Parathyroid adenoma (tissue), 2 donors: ENCODE measurements around the gene ST7.

Experiments used
- H2AFZ ChIP-seq: fragments of 300-600 bp; sonication (generic); one replicate; pipeline ENCODE4 v1.7.0; 2017; ENCODE audit warnings: antibody characterized with exemption, mild to moderate bottlenecking
- H3K27ac ChIP-seq: fragments of 300-600 bp; sonication (generic); one replicate; pipeline ENCODE4 v1.7.0; 2017
- H3K27me3 ChIP-seq: fragments of 300-600 bp; sonication (generic); one replicate; pipeline ENCODE4 v1.7.0; 2017; ENCODE audit warnings: low read length; ENCODE audit not compliant: control insufficient read depth, insufficient read depth
- H3K36me3 ChIP-seq: fragments of 300-600 bp; sonication (generic); one replicate; pipeline ENCODE4 v1.7.0; 2017; ENCODE audit warnings: low read length; ENCODE audit not compliant: control insufficient read depth, insufficient read depth
- H3K4me1 ChIP-seq: fragments of 300-600 bp; sonication (generic); one replicate; pipeline ENCODE4 v1.7.0; 2017; ENCODE audit warnings: control low read depth
- H3K4me2 ChIP-seq: fragments of 300-600 bp; sonication (generic); one replicate; pipeline ENCODE4 v1.7.0; 2017; ENCODE audit warnings: low read length
- H3K4me3 ChIP-seq: fragments of 300-600 bp; sonication (generic); one replicate; pipeline ENCODE4 v1.7.0; 2017; ENCODE audit warnings: low read depth, low read length
- H3K79me2 ChIP-seq: fragments of 300-600 bp; sonication (generic); one replicate; pipeline ENCODE4 v1.7.0; 2017; ENCODE audit warnings: control low read depth
- H3K9ac ChIP-seq: fragments of 300-600 bp; sonication (generic); one replicate; pipeline ENCODE4 v1.7.0; 2017; ENCODE audit warnings: mild to moderate bottlenecking
- H3K9me3 ChIP-seq: fragments of 300-600 bp; sonication (generic); one replicate; pipeline ENCODE4 v1.7.0; 2017; ENCODE audit warnings: low read length; ENCODE audit not compliant: control insufficient read depth
- CTCF ChIP-seq: fragments of 300-600 bp; sonication (generic); IDR thresholded peaks from one replicate; pipeline ENCODE4 v1.7.0; 2017; ENCODE audit warnings: antibody characterized with exemption, mild to moderate bottlenecking
- donor health status: primary hyperparathyroidism.

ST7 gene

GRCh38 chr7:117153016-117153545, 199.8 kb downstream of the ST7 start:
- Histone ChIP-seq H3K4me2 (no peak overlapping the region), H2AFZ (no peak overlapping the region), H3K27me3 (no peaks in the 10 kb centered on the region), H3K79me2 (no peaks in the 10 kb centered on the region), H3K27ac (no peak overlapping the region), H3K4me3 (no peak overlapping the region), H3K9me3 (no peaks in the 10 kb centered on the region), H3K9ac (no peak overlapping the region), H3K36me3 (no peaks in the 10 kb centered on the region), H3K4me1 (peaks cover 6% of the 10 kb centered on the region)
- no peak for TF ChIP-seq CTCF

GRCh38 chr7:117154721-117155120, 201.4 kb downstream of the ST7 start:
- no peaks in the 10 kb centered on the region for H3K9me3 ChIP-seq
- no peak overlapping the region for H3K4me3 ChIP-seq
- H3K9ac ChIP-seq, result no peak overlapping the region
- H3K4me2 ChIP-seq, result no peak overlapping the region
- H3K79me2 ChIP-seq, result no peaks in the 10 kb centered on the region
- H2AFZ ChIP-seq, result no peak overlapping the region
- no peaks in the 10 kb centered on the region for H3K36me3 ChIP-seq
- TF ChIP-seq CTCF, result no peak
- H3K27ac ChIP-seq, result no peak overlapping the region
- H3K4me1 ChIP-seq, result peaks cover 6% of the 10 kb centered on the region
- no peaks in the 10 kb centered on the region for H3K27me3 ChIP-seq

- H3K4me3 ChIP-seq, result no peak overlapping the region
- no peaks in the 10 kb centered on the region for H3K27me3 ChIP-seq
- TF ChIP-seq CTCF, result no peak
- H3K4me1 ChIP-seq, result peaks cover 6% of the 10 kb centered on the region
- H2AFZ ChIP-seq, result no peak overlapping the region
- H3K27ac ChIP-seq, result no peak overlapping the region
- H3K36me3 ChIP-seq, result no peaks in the 10 kb centered on the region
- no peaks in the 10 kb centered on the region for H3K9me3 ChIP-seq
- no peaks in the 10 kb centered on the region for H3K79me2 ChIP-seq
- H3K9ac ChIP-seq, result no peak overlapping the region
- H3K4me2 ChIP-seq, result no peak overlapping the region
These were observed 202.4 kb downstream of the ST7 start for GRCh38 chr7:117155694-117156093.

GRCh38 chr7:117157241-117158209, 204.2 kb downstream of the ST7 start:
- no peaks in the 10 kb centered on the region for H3K36me3 ChIP-seq
- TF ChIP-seq CTCF, result peak; percentile 29
- H3K27me3 ChIP-seq, result no peaks in the 10 kb centered on the region
- H3K9me3 ChIP-seq, result no peaks in the 10 kb centered on the region
- H3K4me2 ChIP-seq, result no peak overlapping the region
- H3K9ac ChIP-seq, result no peak overlapping the region
- peaks cover 3% of the 10 kb centered on the region for H3K4me1 ChIP-seq
- no peaks in the 10 kb centered on the region for H3K79me2 ChIP-seq
- H2AFZ ChIP-seq, result no peak overlapping the region
- no peak overlapping the region for H3K4me3 ChIP-seq
- H3K27ac ChIP-seq, result no peak overlapping the region
